WTC11 (cell line): ENCODE measurements around the gene STK16.

ENCODE experiments used
- CTCF ChIP-seq: fragments of 200-600 bp; IDR thresholded peaks from 2 replicates; pipeline ENCODE4 v1.8.0; 2022; ENCODE audit warnings: antibody characterized with exemption
- E2F5 ChIP-seq: sonication (generic); formaldehyde crosslinking; IDR thresholded peaks from 2 replicates; pipeline ENCODE4 v1.8.1; 2022; ENCODE audit warnings: mild to moderate bottlenecking, moderate library complexity, missing genetic modification reagents
- ETV6 ChIP-seq: sonication (generic); formaldehyde crosslinking; IDR thresholded peaks from 2 replicates; pipeline ENCODE4 v1.8.1; 2022; ENCODE audit warnings: mild to moderate bottlenecking, missing genetic modification reagents
- HMGXB4 ChIP-seq: sonication (generic); formaldehyde crosslinking; IDR thresholded peaks from 2 replicates; pipeline ENCODE4 v1.8.1; 2023; ENCODE audit warnings: mild to moderate bottlenecking, moderate library complexity, missing genetic modification reagents
- JUN ChIP-seq: sonication (generic); formaldehyde crosslinking; IDR thresholded peaks from 2 replicates; pipeline ENCODE4 v1.8.0; 2023; ENCODE audit warnings: mild to moderate bottlenecking, missing genetic modification reagents
- NFATC4 ChIP-seq: fragments of 250-450 bp; sonication (Bioruptor Pico); IDR thresholded peaks from 2 replicates; pipeline ENCODE4 v1.9.0; 2021; ENCODE audit warnings: mild to moderate bottlenecking
- NR3C1 ChIP-seq: sonication (generic); formaldehyde crosslinking; conservative IDR thresholded peaks from 2 replicates; pipeline ENCODE4 v1.8.1; 2023; ENCODE audit warnings: low read depth, mild to moderate bottlenecking, missing genetic modification reagents
- ZNF121 ChIP-seq: sonication (generic); formaldehyde crosslinking; IDR thresholded peaks from 2 replicates; pipeline ENCODE4 v1.8.0; 2023; ENCODE audit warnings: missing genetic modification reagents
- TF ChIP-seq, protein P1 (sequence below): sonication (generic); formaldehyde crosslinking; IDR thresholded peaks from 2 replicates; pipeline ENCODE4 v1.8.1; 2022; ENCODE audit warnings: low read depth, missing genetic modification reagents, borderline replicate concordance

- TF ChIP-seq, protein P1, sequence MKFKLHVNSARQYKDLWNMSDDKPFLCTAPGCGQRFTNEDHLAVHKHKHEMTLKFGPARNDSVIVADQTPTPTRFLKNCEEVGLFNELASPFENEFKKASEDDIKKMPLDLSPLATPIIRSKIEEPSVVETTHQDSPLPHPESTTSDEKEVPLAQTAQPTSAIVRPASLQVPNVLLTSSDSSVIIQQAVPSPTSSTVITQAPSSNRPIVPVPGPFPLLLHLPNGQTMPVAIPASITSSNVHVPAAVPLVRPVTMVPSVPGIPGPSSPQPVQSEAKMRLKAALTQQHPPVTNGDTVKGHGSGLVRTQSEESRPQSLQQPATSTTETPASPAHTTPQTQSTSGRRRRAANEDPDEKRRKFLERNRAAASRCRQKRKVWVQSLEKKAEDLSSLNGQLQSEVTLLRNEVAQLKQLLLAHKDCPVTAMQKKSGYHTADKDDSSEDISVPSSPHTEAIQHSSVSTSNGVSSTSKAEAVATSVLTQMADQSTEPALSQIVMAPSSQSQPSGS: no peak
- no peak for TF ChIP-seq CTCF
- TF ChIP-seq ZNF121 (CRISPR knock-in tag): no peak
- no peak for TF ChIP-seq E2F5 (CRISPR knock-in tag)
- no peak for TF ChIP-seq ETV6
- TF ChIP-seq NR3C1 (CRISPR knock-in tag): no peak
- TF ChIP-seq JUN (CRISPR knock-in tag): no peak
- TF ChIP-seq HMGXB4: no peak
- no peak for TF ChIP-seq NFATC4 (CRISPR knock-in tag)
These were observed 6.4 kb downstream of the STK16 start for GRCh38 chr2:219251656-219252055.
